GM18861 (cell line): Measurements from ENCODE around the gene SLC6A19.
"Not testable (repeated sequence)": the region's sequence is repeated elsewhere in the genome, so short reads cannot be mapped to it uniquely, and the experiment has no call there.

ENCODE experiments used
- ATAC-seq: cut with Tn5 transposase; IDR thresholded peaks from one replicate; pipeline ENCODE4 v1.9.1; 2021; ENCODE audit not compliant: unreplicated experiment

The SLC6A19 gene

GRCh38 chr5:1201327-1202025 is at the start of gene SLC6A19:
SLC6A19 (plus strand) TSS chr5:1201595; CDS start chr5:1201651, 56 bp downstream.
- no peak for ATAC-seq

DNA sequence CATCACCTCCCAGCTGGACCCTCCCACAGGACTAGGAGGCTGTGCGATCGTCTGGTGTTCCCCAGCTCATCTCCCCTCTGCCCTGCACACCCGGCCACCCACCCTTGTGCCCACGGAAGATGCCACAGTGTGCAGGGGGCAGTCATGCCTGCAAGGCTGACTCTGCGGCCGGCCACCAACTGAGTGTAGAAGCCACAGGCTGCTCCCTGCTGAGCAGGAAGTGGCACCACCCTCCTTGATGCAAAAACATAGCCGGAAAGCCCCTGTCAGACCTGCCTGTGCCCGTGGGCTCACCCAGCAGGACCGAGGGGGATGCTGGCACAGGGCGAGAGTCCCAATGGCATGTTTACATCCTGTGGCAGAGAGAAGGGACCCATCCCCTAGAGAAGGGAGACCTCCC is 49.2 kb upstream of the SLC6A19 start:
- ATAC-seq: no peak

DNA sequence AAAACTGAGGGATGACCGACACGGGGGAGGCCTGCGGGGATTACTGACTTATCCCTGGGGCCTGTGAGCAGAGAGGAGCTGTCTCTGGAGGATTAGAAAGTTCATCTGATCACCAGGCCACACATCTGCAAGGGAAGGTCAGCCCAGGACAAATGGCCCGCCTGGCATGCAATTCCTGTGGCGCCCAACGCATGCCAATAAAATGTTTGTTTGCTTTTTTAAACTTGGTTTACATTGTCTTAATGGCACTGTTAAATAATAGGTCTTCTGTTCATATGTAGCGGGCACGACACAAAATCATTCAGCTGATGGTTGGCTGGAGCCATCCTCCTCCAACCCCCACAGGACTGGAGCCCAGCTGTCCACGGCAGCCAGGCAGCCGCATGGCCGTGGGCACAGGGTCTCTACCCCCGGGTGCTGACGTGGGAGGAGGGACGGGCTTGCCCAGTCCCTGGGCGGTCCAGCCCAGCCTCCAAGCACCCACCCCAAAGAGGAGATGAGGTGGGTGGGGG is 48.6 kb upstream of the SLC6A19 start:
- no peak for ATAC-seq

GRCh38 chr5:1153428-1153827 is 48.0 kb upstream of the SLC6A19 start:
- ATAC-seq: no peak

- ATAC-seq: no peak
Measured at GRCh38 chr5:1155191-1156032, 46.0 kb upstream of the SLC6A19 start.

DNA sequence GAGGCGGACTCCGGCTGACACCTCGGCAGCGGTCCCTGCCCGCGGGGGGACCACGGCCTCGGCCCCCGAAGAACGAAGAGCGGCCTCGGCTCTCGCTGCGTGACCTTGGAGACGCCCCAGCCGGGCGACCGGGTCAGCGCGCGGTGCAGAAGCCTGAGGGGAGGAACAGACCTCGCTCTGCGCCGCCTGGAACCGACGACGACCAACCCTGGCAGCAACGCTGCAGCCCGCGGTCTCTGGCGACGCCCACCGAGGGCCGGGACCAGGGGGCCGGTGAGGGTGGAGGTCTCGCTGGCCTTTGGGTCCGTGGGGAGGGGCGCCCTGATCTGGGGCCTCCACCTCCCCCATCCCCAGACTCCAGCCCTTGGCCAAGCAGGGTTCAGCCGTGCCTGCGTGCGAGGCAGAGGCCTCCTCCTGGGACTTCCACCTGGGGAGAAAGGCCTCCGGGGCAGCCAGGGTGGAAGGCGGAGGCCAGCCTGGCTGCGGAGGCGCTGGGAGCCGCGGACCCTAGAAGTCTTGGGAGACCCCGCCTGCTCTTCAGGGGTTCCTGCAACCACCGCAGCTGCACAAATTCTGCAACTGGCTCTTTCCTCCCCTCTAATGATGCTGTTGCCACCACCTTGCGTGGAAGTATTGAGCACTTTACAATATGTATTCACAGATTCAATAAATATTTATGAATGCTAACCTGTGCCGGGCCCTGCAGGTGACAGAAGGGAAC is 45.2 kb upstream of the SLC6A19 start:
- ATAC-seq: no peak

DNA sequence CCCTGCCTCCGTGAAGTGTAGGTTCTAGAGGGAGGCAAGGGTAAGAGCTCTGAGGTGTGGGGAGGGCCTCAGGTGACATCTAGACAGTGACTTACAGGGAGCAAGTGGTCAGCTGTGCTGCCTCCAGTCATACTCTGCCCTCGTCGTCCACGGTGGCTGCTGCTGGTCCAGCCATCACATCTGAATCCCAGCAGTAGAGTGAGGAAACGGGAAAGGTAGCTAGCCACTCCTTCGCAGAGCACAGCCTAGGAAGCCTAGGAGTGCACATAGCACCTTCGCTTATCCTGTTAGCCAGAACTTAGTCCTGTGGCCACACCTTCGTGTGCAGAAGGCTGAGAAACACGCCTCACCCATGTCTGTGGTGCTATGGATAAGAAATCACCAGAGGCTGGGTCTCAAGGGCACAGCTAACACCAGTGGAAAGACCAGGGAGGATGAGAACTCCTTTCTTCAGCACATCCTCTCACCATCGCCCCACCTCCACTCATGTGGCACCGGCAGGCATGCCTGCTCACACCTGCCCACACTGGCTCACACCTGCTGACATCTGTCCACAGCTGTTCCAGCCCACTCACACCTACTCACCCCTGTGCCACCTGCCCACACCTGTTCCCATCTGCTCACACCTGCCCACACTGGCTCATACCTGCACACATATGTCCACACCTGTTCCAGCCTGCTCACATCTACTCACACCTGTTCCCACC is 44.5 kb upstream of the SLC6A19 start:
- no peak for ATAC-seq

DNA sequence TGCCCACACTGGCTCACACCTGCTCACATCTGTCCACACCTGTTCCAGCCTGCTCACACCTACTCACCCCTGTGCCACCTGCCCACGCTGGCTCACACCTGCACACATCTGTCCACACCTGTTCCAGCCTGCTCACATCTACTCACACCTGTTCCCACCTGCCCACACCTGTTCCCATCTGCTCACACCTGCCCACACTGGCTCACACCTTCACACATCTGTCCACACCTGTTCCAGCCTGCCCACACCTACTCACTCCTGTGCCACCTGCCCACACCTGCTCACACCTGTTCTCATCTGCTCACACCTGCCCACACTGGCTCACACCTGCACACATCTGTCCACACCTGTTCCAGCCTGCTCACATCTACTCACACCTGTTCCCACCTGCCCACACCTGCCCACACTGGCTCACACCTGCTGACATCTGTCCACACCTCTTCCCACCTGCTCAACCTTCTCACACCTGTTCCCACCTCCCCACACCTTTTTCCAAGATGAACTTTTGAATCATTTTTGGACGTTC is 43.9 kb upstream of the SLC6A19 start:
- not testable (repeated sequence) for ATAC-seq

- ATAC-seq: no peak
Measured at GRCh38 chr5:1158647-1159340, 42.6 kb upstream of the SLC6A19 start.

- ATAC-seq: no peak
Measured at GRCh38 chr5:1159341-1159675, 42.1 kb upstream of the SLC6A19 start.

DNA sequence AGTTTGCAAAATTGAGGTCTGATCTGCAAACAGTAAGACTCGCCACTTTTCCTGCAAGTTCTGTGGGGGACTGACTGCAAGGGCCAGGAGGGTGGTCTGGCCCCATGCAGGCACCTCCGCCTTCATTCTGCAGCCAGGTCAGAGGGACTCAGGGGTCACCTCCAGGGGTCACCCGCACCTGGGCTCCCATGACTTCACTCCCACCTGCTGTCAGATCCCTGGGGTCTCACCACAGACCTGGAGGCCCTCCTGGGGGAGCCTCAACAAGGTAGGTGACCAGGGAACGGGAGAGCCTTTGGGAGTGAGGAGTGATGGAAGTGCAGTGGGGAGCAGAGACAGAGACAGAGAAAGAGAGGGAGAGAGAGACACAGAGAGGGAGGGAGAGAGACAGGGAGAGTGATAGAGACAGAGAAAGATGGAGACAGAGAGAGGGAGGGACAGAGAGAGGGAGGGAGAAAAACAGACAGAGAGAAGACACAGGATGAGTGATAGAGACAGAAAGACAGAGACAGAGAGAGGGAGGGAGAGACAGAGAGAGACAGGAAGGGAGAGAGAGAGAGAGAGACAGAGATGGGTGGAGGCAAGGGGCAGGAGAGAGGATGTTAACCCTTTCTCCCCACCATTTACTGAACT is 41.5 kb upstream of the SLC6A19 start:
- no peak for ATAC-seq

DNA sequence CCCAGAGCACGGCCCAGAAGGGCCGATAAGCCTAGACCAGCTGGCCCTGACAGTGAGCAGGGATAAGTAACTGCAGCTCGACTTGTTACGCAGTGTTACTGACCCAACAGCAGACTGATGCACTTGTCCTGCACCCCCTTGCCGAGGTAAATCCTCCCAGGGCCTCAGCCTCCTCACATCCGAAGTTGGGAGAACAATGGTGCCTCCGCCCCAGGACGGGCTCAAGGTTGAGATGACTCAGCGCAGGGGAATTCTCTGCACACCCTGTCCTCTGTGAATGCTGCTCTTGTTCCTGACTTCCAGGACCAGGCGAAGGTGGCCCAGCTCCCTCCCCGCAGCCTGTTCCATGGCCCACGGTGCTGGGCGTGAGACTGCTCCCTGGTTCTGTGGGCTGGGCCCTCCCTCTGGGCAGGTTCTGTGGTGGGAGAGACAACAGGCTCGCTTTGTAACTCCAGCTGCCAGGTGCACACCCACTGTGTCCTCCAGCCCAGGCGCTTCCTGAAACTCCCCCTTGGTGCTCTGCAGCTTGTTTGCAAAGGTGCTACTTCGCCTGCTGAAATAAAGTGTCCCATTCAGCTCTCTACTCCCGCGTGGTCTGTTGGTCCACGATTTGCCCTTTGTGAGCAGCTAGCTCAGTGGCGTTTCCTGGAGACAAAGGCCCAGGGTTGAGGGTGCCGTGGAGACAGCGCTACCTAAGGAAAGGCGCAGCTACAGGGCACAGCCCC is 40.1 kb upstream of the SLC6A19 start:
- no peak for ATAC-seq

DNA sequence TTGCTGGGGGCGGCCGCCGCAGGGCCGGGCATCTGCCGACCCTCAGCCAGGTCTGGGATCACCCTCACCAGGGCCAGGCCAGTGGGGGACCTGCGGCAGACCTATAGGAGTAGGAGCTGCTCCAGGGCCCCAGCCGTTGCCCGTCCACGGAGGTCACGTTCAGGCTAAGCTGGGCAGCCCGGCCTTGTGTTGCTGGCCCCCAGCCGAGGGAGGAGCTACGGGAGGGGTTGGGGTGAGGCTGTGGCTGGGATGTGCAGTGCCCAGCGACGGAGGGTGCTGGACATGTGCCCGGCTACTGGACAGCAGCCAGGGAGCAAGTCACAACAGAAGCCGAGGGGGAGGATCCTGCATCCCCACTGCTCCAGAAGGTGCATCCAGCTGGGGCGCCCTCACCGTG is 39.6 kb upstream of the SLC6A19 start:
- no peak for ATAC-seq

DNA sequence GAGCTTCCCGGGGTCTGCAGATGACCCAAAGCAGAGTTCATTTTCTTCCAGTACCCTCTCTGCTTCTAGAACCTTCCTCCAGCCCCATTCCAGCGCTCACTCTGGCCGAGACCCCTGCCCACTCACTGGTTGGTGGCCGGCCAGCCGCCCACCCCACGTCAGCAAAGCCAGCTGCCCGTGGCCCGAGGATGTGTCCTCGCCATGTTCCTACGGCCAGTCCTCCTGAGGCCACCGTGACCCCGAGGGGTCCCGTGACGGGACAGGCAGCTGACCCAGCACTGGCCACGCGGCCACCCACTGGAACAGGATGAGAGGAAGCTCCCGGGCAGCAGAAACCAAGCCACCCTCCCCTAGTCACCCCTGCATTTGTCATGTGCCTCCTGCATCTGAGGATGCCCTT is 39.1 kb upstream of the SLC6A19 start:
- no peak for ATAC-seq

DNA sequence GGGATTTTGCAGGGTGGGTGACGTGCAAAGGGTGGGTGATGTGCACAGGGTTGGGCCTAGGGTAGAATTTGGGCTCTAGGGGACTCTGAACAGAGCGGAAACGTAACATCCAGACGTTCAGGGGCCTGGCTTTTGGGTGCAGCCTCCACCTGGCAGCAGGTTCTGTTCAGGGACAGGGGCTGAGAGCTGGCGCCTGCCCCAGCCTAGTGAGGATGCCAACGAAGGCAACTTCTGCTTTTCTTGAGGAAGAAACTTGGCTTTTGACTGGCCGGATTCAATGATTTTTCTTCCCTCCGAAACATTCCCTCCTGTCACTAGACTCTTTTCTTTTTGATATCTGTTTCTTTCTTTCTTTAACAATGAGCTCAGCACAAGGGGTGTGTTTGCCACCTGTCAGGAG is 38.6 kb upstream of the SLC6A19 start:
- ATAC-seq: no peak

DNA sequence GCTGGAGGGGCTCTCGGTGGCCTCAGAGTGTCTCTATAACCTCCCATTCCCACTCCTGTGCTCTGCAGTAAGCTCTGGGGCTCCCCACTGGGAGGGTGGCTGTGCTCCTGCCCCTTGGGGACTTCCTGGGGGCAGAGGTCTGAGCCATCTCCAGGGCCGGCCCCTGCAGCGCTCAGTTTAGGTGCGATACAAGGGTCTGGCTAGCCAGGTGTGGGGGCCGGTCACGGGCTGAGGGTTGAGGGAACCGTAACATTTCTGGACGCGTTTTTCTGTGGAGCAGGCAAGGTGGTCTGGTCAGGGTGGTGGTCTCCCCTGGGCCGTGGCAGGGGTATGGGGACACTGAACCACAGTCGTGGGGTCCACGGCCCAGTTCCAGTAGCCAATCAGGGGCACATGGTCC is 38.0 kb upstream of the SLC6A19 start:
- no peak for ATAC-seq

DNA sequence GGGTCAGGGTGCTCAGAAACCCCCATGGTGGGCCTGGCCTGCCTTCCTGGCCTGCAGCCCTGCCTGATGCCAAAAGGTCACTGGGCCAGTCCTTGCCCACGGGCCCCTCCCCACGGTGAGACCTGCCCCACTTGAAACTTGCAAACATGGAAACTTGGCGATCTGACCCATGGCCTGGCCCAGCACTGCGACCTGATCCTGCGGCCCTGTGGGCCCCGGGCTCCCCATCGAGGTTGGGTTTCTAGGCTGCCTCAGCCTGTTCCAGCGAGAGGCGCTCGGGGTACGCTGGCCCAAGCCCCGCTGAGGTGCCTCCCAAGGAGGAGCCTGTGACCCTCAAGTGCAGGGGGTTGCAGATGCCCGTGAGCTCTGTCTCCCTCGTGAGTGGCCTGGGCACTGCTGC is 37.5 kb upstream of the SLC6A19 start:
- ATAC-seq: no peak

- ATAC-seq: no peak
Measured at GRCh38 chr5:1164696-1165630, 36.4 kb upstream of the SLC6A19 start.
